ENCODE measurements around the gene TPMT. TPM values are rescaled to one million over a fixed set of nuclear protein-coding genes. Genes with fewer than 3 reads are reported as not detected.

TPMT gene
- total RNA-seq, 1 experiment from 2014 or later = 13.3 TPM

DNA sequence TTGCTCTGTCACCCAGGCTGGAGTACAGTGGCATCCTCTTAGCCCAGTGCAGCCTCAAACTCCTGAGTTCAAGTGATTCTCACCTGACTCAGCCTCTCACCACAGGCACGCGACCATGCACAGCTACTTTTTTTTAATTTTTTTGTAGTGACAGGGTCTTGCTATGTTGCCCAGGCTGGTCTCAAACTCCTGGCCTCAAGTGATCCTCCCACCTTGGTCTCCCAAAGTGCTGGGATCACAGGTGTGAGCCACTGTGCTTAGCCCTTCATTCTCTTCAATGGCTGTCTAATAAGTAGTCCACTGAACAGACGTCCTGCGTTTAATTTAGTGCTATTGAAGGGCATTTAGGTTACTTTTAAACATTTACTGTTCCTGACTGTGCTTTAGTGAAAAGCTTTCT lies 27.7 kb upstream of the TPMT start:
- no peak for TF ChIP-seq CTCF (conservative IDR thresholded peaks at IDR 0.05)
- H2BK20ac ChIP-seq (ENCODE audit: low read depth, low read length, poor library complexity, severe bottlenecking) = no peak overlapping the region
- H3K36me3 Mint-ChIP-seq (ENCODE audit: insufficient read depth in 1 of 3, low read depth in 3 of 3) = peaks cover 0 to 18% (median 5%) of the 10 kb centered on the region in 3 experiments; a peak in 6 of 7 replicates
- H2BK12ac ChIP-seq (ENCODE audit: insufficient read length, low read depth, low read length) = no peak overlapping the region
- H2BK5ac ChIP-seq (ENCODE audit: insufficient read length, low read length) = no peak overlapping the region
- H3K4me1 Mint-ChIP-seq = peaks cover 34 to 44% of the 10 kb centered on the region in 2 experiments
- no peak overlapping the region for H3K56ac ChIP-seq (ENCODE audit: insufficient read length, low read depth, low read length)
- H3K23me2 ChIP-seq (ENCODE audit: insufficient read length, low read depth, low read length, poor library complexity, severe bottlenecking) = no peaks in the 10 kb centered on the region
- H3K9me3 ChIP-seq (ENCODE audit: control insufficient read depth, low read depth, low read length) = no peaks in the 10 kb centered on the region
- no peak overlapping the region for H2AFZ ChIP-seq (ENCODE audit: low read length)
- H4K91ac ChIP-seq (ENCODE audit: insufficient read length, low read depth, low read length) = no peak overlapping the region
- no peak overlapping the region for H3K18ac ChIP-seq (ENCODE audit: insufficient read length, low read depth, low read length)
- peak overlapping the region in 1 of 3 experiments; percentile 65; a peak in 3 of 7 replicates for H3K27ac Mint-ChIP-seq
- DNase-seq = no peak
- H3K4me1 ChIP-seq (ENCODE audit: insufficient read depth, low read length) = peaks cover 7% of the 10 kb centered on the region; the same call in 1 of the 2 replicates
- H3K79me2 ChIP-seq (ENCODE audit: insufficient read depth, low read length) = no peaks in the 10 kb centered on the region
- H2AK5ac ChIP-seq (ENCODE audit: insufficient read length, low read length) = no peak overlapping the region
- no peak overlapping the region for H3T11ph ChIP-seq (ENCODE audit: low read length)
- no peak overlapping the region for H3K14ac ChIP-seq (ENCODE audit: insufficient read depth, low read length)
- no peak overlapping the region for H3K4me2 ChIP-seq (ENCODE audit: insufficient read depth, insufficient read length, low read length)
- no peak overlapping the region for H4K8ac ChIP-seq (replicated peaks; ENCODE audit: insufficient read length, low read depth, low read length)
- no peak overlapping the region for H3K9ac ChIP-seq (ENCODE audit: extremely low read depth, insufficient read length, low read length)
- no peaks in the 10 kb centered on the region for H3K79me1 ChIP-seq (ENCODE audit: insufficient read depth, low read depth, low read length, poor library complexity, severe bottlenecking)
- no peaks in the 10 kb centered on the region for H3K9me3 Mint-ChIP-seq
- H4K5ac ChIP-seq (ENCODE audit: insufficient read length, low read depth, low read length) = no peak overlapping the region
- no peak overlapping the region for H3K27ac ChIP-seq (ENCODE audit: insufficient read length, low read depth, low read length)
- H3K4ac ChIP-seq (ENCODE audit: low read depth, low read length) = no peak overlapping the region
- no CpG with 5 or more reads among the region's 4 CpGs for WGBS (ENCODE audit: extremely low coverage, insufficient read length, low lambda C conversion rate)
- no peaks in the 10 kb centered on the region for H4K20me1 ChIP-seq (ENCODE audit: control insufficient read depth, insufficient read depth, insufficient read length)
- no peak overlapping the region for H3K4me3 Mint-ChIP-seq
- no peak overlapping the region for H3K23ac ChIP-seq (ENCODE audit: insufficient read length, low read depth, low read length)
- no peak overlapping the region for H2BK15ac ChIP-seq (ENCODE audit: low read depth, low read length)
- H3K27me3 Mint-ChIP-seq (ENCODE audit: low read depth) = no peaks in the 10 kb centered on the region
- no peak overlapping the region for H2BK120ac ChIP-seq (ENCODE audit: low read depth, low read length, poor library complexity, severe bottlenecking)
- no peaks in the 10 kb centered on the region for H3K27me3 ChIP-seq (ENCODE audit: insufficient read depth, low read length)
